Adrenal gland (tissue), 12 donors: ENCODE measurements around the gene APOD. TPM values are rescaled to one million over a fixed set of nuclear protein-coding genes. Genes with fewer than 3 reads are reported as not detected.

Experiments
- DNase-seq, 7 donors: peaks; one replicate each; pipeline ENCODE4 v3.0.0-alpha.2; 2019 to 2020
- H3K27ac ChIP-seq, 5 donors: fragments of 200-600 bp; sonication (generic) in 4 of 5; 1 replicate in 3 of 5; 2 replicates in 2 of 5; pipeline versions ENCODE4 v1.5.1 to v1.8.0; 2016 to 2020; ENCODE audit warnings: mild to moderate bottlenecking in 1 of 5
- H3K27me3 ChIP-seq: fragments of 200-600 bp; 2 replicates; pipeline ENCODE4 v1.8.0; 2021
- H3K36me3 ChIP-seq, 2 donors: fragments of 200-600 bp; replicated peaks in 1 of 2; 1 replicate in 1 of 2; 2 replicates in 1 of 2; pipeline versions ENCODE4 v1.5.1 to v1.8.0; 2018 to 2022
- H3K4me1 ChIP-seq, 2 donors: fragments of 200-600 bp; replicated peaks in 1 of 2; 1 replicate in 1 of 2; 2 replicates in 1 of 2; pipeline versions ENCODE4 v1.5.1 to v1.8.0; 2018 to 2021
- H3K4me3 ChIP-seq, 4 donors: fragments of 200-600 bp; sonication (generic) in 3 of 4; one replicate each; pipeline ENCODE4 v1.5.1; 2016 to 2018
- H3K9me3 ChIP-seq, 3 donors: fragments of 200-600 bp; sonication (generic) in 1 of 3; replicated peaks in 1 of 3; 1 replicate in 2 of 3; 2 replicates in 1 of 3; pipeline versions ENCODE4 v1.5.1 to v1.8.0; 2016 to 2021
- CTCF ChIP-seq, 6 experiments: fragments of 450-650 bp in 4 of 6; fragments of 200-600 bp in 2 of 6; sonication (generic) in 1 of 6; IDR thresholded peaks; 1 replicate in 5 of 6; 2 replicates in 1 of 6; pipeline versions ENCODE4 v1.5.1 to v1.8.0; 2016 to 2021; ENCODE audit warnings: antibody characterized with exemption in 6 of 6, mild to moderate bottlenecking in 2 of 6, moderate library complexity in 1 of 6
- POLR2A ChIP-seq, 2 donors: fragments of 450-650 bp; IDR thresholded peaks; one replicate each; pipeline ENCODE4 v1.6.1; 2017; ENCODE audit warnings: antibody characterized with exemption in 2 of 2, mild to moderate bottlenecking in 2 of 2, moderate library complexity in 1 of 2
- WGBS, 4 donors: extraction: QIAGEN DNeasy Blood & Tissue Kit in 2 of 4; methylation state at CpG; one replicate each; pipeline versions ENCODE4 v1.1.5 to v1.1.7; 2013 to 2017; 5-methylcytosine and 5-hydroxymethylcytosine counted together
- intact Hi-C, 2 donors: fragments of 100-400 bp; cut with DNase I; formaldehyde crosslinking; loops; one replicate each; pipeline versions ENCODE4 v1.14.1 to v1.15.0; 2022 to 2023
- polyA plus RNA-seq, 3 donors: library from polyadenylated mRNA; stranded (reverse); fragments of 200-250 nt in 2 of 3; fragments of 350-450 nt in 1 of 3; fragmentation: Illumina TruSeq in 1 of 3; extraction: RNeasy Lipid Tissue Mini Kit (QIAGEN cat#74804) in 1 of 3; gene quantifications; one replicate each; pipeline ENCODE4 v1.2.3, GENCODE V29; 2013 to 2014
- total RNA-seq, 9 donors: library from RNA; depleted of rRNA in 4 of 9; stranded (reverse); fragments of >200 nt in 4 of 9; fragments of 120-200 nt in 1 of 9; fragmentation: NEBNext Ultra II Directional in 1 of 9; extraction: Animal tissue kit (Norgen Biotek cat#: 25700) in 1 of 9; gene quantifications; one replicate each; pipeline versions ENCODE4 v1.1.0 to v1.2.4, GENCODE V29; 2013 to 2023
- donor health status: healthy with polysubstance abuse.
- donor health status: Bipolar disorder and iron deficiency.
- donor health status: DM: yes; HTN: yes; CAD: no.
- donor health status: DM: no; HTN: no; CAD: no.
- donor health status: DM: no; HTN: no; CAD: no.
- donor health status: DM: yes; HTN: yes; CAD: no.

The APOD gene
- total and polyA plus RNA-seq, 12 donors, result 5.1 to 523 (median 38.9) TPM

GRCh38 chr3:195587406-195587805 is 3.7 kb upstream of the APOD start:
- Histone ChIP-seq H3K27me3 (no peaks in the 10 kb centered on the region), H3K4me3 (no peak overlapping the region), H3K27ac (no peak overlapping the region), H3K9me3 (no peaks in the 10 kb centered on the region), H3K36me3 (no peaks in the 10 kb centered on the region), H3K4me1 (no peaks in the 10 kb centered on the region)
- no peak for DNase-seq
- 73 to 88% (median 80%) methylated on average over 4 of the region's 4 CpGs for WGBS, 4 donors
- intact Hi-C loops, result no loop called here
- TF ChIP-seq POLR2A (IDR thresholded peaks at IDR 0.05) (no peak), CTCF (IDR thresholded peaks at IDR 0.05) (no peak)

GRCh38 chr3:195584543-195584870 is 767 bp upstream of the APOD start:
- Histone ChIP-seq H3K36me3 (no peaks in the 10 kb centered on the region), H3K27me3 (no peaks in the 10 kb centered on the region), H3K4me1 (no peaks in the 10 kb centered on the region), H3K27ac (peak overlapping the region in 1 of 5 donors; percentile 55), H3K4me3 (no peak overlapping the region), H3K9me3 (no peaks in the 10 kb centered on the region)
- intact Hi-C loops, result no loop called here
- TF ChIP-seq POLR2A (IDR thresholded peaks at IDR 0.05) (no peak), CTCF (IDR thresholded peaks at IDR 0.05) (no peak)
- no peak for DNase-seq
- 59 to 77% (median 64%) methylated on average over 4 of the region's 4 CpGs for WGBS, 4 donors

GRCh38 chr3:195582947-195583346 is 793 bp downstream of the APOD start:
- Histone ChIP-seq H3K9me3 (no peaks in the 10 kb centered on the region), H3K4me3 (no peak overlapping the region), H3K27me3 (no peaks in the 10 kb centered on the region), H3K4me1 (no peaks in the 10 kb centered on the region), H3K36me3 (no peaks in the 10 kb centered on the region), H3K27ac (no peak overlapping the region)
- TF ChIP-seq POLR2A (IDR thresholded peaks at IDR 0.05) (no peak), CTCF (IDR thresholded peaks at IDR 0.05) (no peak)
- no peak for DNase-seq
- 73 to 83% (median 80%) methylated on average over 9 of the region's 9 CpGs for WGBS, 4 donors
- intact Hi-C loops, result no loop called here

- no peak for DNase-seq
- intact Hi-C loops, result no loop called here
- Histone ChIP-seq H3K36me3 (no peaks in the 10 kb centered on the region), H3K27me3 (no peaks in the 10 kb centered on the region), H3K9me3 (no peaks in the 10 kb centered on the region), H3K27ac (no peak overlapping the region), H3K4me3 (no peak overlapping the region), H3K4me1 (no peaks in the 10 kb centered on the region)
- no peak for TF ChIP-seq POLR2A (IDR thresholded peaks at IDR 0.05)
- no peak for TF ChIP-seq CTCF (IDR thresholded peaks at IDR 0.05)
- WGBS, 4 donors, result 59 to 70% (median 65%) methylated on average over 5 to 6 of the region's 6 CpGs
Observed at GRCh38 chr3:195580744-195581443, 2.8 kb downstream of the APOD start.
